A549 (cell line): ENCODE measurements around the gene POLR2F.

ENCODE experiments used
- E2F6 ChIP-seq: IDR thresholded peaks from 2 replicates; pipeline ENCODE4 v1.6.1; 2012; ENCODE audit warnings: low read depth, borderline replicate concordance
- EHF ChIP-seq: fragments of 250-450 bp; sonication (Bioruptor Pico); IDR thresholded peaks from 2 replicates; pipeline ENCODE4 v1.5.0; 2020; ENCODE audit warnings: mild to moderate bottlenecking
- FOSL2 ChIP-seq, 2 experiments: fragments of 450-650 bp in 1 of 2; fragments of >200 bp in 1 of 2; sonication (Bioruptor Twin) in 1 of 2; formaldehyde crosslinking; IDR thresholded peaks; 2 replicates each; pipeline versions ENCODE4 v1.5.0 to v1.6.1; 2016 to 2020; ENCODE audit warnings: mild to moderate bottlenecking in 1 of 2, moderate library complexity in 1 of 2
- JUN ChIP-seq, 2 experiments: fragments of >200 bp; sonication (Bioruptor Twin); formaldehyde crosslinking; IDR thresholded peaks; 2 replicates in 1 of 2; 3 replicates in 1 of 2; pipeline ENCODE4 v1.6.1; 2016 to 2017
- POLR2A ChIP-seq: IDR thresholded peaks from 2 replicates; pipeline ENCODE4 v1.6.1; 2012; ENCODE audit warnings: mild to moderate bottlenecking, low read length
- REST ChIP-seq: fragments of 200-600 bp; sonication (generic); IDR thresholded peaks from 2 replicates; pipeline ENCODE4 v1.6.1; 2016; ENCODE audit warnings: antibody characterized with exemption, mild to moderate bottlenecking, moderate library complexity
- RNF2 ChIP-seq: fragments of 200-600 bp; sonication (generic); IDR thresholded peaks from 2 replicates; pipeline ENCODE4 v1.6.1; 2016; ENCODE audit warnings: low read depth, mild to moderate bottlenecking, antibody characterized with exemption, moderate library complexity, borderline replicate concordance
- USF2 ChIP-seq: fragments of 450-650 bp; IDR thresholded peaks from 2 replicates; pipeline ENCODE4 v1.6.1; 2014; ENCODE audit warnings: antibody characterized with exemption
- TF ChIP-seq, protein P1 (sequence below): fragments of >200 bp; sonication (Bioruptor Twin); formaldehyde crosslinking; IDR thresholded peaks from 3 replicates; pipeline ENCODE4 v1.5.1; 2016

DNA sequence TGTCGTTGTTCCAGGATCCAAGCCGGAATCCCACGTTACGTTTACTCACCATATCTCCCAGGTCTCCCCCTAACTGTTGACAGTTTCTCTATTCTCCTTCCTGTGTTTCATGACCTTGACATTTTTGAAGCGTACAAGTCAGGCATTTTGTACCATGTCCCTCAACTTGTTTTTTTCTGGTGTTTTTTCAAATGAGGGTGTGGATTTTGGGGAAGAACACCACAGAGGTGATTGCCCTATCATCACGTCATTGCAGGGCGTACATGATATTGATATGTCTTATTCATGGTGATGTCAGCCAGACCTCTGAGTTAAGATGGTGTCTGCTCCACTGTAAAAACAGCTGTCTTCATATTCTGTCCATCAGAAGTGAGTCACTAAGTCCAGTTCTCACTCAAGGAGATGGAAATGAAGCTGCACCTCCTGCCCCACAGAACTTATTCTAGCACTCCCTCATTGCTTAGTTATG is 59.1 kb downstream of the POLR2F start:
- no peak for TF ChIP-seq JUN (IDR thresholded peaks at IDR 0.05)
- TF ChIP-seq, protein P1, sequence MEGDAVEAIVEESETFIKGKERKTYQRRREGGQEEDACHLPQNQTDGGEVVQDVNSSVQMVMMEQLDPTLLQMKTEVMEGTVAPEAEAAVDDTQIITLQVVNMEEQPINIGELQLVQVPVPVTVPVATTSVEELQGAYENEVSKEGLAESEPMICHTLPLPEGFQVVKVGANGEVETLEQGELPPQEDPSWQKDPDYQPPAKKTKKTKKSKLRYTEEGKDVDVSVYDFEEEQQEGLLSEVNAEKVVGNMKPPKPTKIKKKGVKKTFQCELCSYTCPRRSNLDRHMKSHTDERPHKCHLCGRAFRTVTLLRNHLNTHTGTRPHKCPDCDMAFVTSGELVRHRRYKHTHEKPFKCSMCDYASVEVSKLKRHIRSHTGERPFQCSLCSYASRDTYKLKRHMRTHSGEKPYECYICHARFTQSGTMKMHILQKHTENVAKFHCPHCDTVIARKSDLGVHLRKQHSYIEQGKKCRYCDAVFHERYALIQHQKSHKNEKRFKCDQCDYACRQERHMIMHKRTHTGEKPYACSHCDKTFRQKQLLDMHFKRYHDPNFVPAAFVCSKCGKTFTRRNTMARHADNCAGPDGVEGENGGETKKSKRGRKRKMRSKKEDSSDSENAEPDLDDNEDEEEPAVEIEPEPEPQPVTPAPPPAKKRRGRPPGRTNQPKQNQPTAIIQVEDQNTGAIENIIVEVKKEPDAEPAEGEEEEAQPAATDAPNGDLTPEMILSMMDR: no peak
- no peak for TF ChIP-seq RNF2
- no peak for TF ChIP-seq POLR2A
- no peak for TF ChIP-seq USF2
- TF ChIP-seq E2F6: no peak
- TF ChIP-seq EHF (CRISPR knock-in tag): no peak
- TF ChIP-seq FOSL2 (IDR thresholded peaks at IDR 0.05): no peak
- TF ChIP-seq FOSL2 (CRISPR knock-in tag; IDR thresholded peaks at IDR 0.05): no peak
- no peak for TF ChIP-seq REST
